SH-SY5Y (cell line): ENCODE measurements around the gene BRI3BP.

Experiments used
- GATA2 ChIP-seq: IDR thresholded peaks from 2 replicates; pipeline ENCODE4 v1.6.1; 2011; ENCODE audit warnings: mild to moderate bottlenecking, low read depth, low read length
- GATA3 ChIP-seq: IDR thresholded peaks from 2 replicates; pipeline ENCODE4 v1.6.1; 2011; ENCODE audit warnings: low read depth, mild to moderate bottlenecking, low read length, moderate library complexity

- TF ChIP-seq GATA2 (no peak), GATA3 (no peak)
Measured at GRCh38 chr12:125015680-125016310, 22.4 kb downstream of the BRI3BP start.
